Measurements from ENCODE around the gene PSPC1. TPM values are rescaled to one million over a fixed set of nuclear protein-coding genes. Genes with fewer than 3 reads are reported as not detected.

PSPC1 gene
- total RNA-seq, 4 donors from 2014 or later = 75.1 to 90.8 (median 86.8) TPM

DNA sequence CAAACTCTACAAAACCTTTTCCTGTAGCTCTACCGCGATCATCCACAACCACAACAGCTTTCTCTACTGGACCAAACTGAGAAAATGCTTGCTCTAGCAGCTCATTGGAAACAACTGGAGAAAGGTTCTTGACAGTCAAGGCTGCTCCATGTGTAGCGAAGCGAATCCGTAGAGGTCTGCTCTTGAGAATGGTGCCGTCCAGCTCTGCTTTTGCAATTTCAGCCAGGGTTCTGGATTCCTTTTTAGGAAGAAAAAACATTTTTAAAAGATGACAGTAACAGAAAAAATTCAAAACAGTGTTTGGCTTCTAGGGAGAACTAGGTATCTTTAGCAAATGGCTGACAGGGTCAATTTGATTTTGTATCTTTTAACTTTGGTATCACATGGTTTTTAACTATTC, 10.4 kb downstream of the PSPC1 start:
- Histone ChIP-seq H3K27me3 (no peaks in the 10 kb centered on the region), H3K36me3 (peaks cover 15 to 18% of the 10 kb centered on the region in 2 donors), H3K9me3 (no peaks in the 10 kb centered on the region), H3K27ac (peak overlapping the region; percentile 64 to 84 (median 70)), H3K4me3 (replicated peaks in 1 of 3) (no peak overlapping the region), H3K4me1 (peaks cover 10 to 19% of the 10 kb centered on the region in 2 donors)
- intact Hi-C loops (cut with DNase I) = no loop called here
- peak; percentile 68 to 72 for DNase-seq
- TF ChIP-seq POLR2A (IDR thresholded peaks at IDR 0.05) = peak in 1 of 2 donors; percentile 7
- TF ChIP-seq, protein P1, sequence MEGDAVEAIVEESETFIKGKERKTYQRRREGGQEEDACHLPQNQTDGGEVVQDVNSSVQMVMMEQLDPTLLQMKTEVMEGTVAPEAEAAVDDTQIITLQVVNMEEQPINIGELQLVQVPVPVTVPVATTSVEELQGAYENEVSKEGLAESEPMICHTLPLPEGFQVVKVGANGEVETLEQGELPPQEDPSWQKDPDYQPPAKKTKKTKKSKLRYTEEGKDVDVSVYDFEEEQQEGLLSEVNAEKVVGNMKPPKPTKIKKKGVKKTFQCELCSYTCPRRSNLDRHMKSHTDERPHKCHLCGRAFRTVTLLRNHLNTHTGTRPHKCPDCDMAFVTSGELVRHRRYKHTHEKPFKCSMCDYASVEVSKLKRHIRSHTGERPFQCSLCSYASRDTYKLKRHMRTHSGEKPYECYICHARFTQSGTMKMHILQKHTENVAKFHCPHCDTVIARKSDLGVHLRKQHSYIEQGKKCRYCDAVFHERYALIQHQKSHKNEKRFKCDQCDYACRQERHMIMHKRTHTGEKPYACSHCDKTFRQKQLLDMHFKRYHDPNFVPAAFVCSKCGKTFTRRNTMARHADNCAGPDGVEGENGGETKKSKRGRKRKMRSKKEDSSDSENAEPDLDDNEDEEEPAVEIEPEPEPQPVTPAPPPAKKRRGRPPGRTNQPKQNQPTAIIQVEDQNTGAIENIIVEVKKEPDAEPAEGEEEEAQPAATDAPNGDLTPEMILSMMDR (IDR thresholded peaks at IDR 0.05) = no peak
- 35% methylated on average over 6 of the region's 6 CpGs for WGBS, 2 donors

DNA sequence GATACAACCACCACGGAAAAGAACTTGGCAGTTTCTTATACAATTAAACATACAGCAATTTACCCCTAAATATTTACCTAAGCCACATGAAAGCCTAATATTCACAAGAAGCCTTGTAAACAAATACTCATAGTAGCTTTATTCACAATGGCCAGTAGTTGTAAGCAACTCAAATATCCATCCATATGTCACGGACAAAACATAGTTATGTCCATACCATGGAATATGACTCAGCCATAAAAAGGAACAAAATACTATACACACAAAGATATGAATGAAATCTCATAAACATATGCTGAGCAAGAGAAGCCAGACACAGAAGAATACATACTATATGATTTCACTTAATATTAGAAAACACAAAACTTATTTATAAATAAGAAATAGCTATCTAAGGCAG, 12.9 kb downstream of the PSPC1 start:
- H3K27ac ChIP-seq = no peak overlapping the region
- no peak for TF ChIP-seq POLR2A (IDR thresholded peaks at IDR 0.05)
- H3K4me1 ChIP-seq = peaks cover 10 to 19% of the 10 kb centered on the region in 2 donors
- H3K9me3 ChIP-seq = no peaks in the 10 kb centered on the region
- no peak overlapping the region for H3K4me3 ChIP-seq (replicated peaks in 1 of 3)
- no peak for DNase-seq
- H3K36me3 ChIP-seq = peaks cover 15 to 18% of the 10 kb centered on the region in 2 donors
- WGBS, 2 donors = 88 to 92% methylated on average over 2 of the region's 2 CpGs
- no peaks in the 10 kb centered on the region for H3K27me3 ChIP-seq
- intact Hi-C loops (cut with DNase I) = no loop called here

DNA sequence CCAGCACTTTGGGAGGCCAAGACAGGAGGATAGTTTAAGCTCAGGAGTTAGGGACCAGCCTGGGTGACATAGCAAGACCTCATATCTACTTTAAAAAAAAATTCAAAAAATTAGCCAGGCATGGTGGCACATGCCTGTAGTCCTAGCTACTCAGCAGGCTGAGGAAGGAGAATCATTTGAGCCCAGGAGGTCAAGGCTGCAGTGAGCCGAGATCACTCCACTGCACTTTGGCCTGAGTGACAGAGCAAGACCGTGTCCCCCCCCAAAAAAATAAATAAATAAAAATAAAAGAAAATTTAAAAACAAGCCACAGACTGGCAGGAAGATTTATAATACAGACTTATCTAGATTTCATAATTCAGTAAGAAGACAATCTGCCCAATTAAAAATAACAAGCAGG, 14.8 kb downstream of the PSPC1 start:
- Histone ChIP-seq H3K4me3 (replicated peaks in 1 of 3) (no peak overlapping the region), H3K36me3 (peaks cover 15 to 18% of the 10 kb centered on the region in 2 donors), H3K27me3 (no peaks in the 10 kb centered on the region), H3K27ac (no peak overlapping the region), H3K9me3 (no peaks in the 10 kb centered on the region), H3K4me1 (peaks cover 22 to 25% of the 10 kb centered on the region in 2 donors)
- TF ChIP-seq, protein P1 (IDR thresholded peaks at IDR 0.05) = no peak
- TF ChIP-seq POLR2A (IDR thresholded peaks at IDR 0.05) = no peak
- no peak for DNase-seq
- intact Hi-C loops (cut with DNase I) = no loop called here
- WGBS, 2 donors = 90 to 91% methylated on average over 2 of the region's 2 CpGs

DNA sequence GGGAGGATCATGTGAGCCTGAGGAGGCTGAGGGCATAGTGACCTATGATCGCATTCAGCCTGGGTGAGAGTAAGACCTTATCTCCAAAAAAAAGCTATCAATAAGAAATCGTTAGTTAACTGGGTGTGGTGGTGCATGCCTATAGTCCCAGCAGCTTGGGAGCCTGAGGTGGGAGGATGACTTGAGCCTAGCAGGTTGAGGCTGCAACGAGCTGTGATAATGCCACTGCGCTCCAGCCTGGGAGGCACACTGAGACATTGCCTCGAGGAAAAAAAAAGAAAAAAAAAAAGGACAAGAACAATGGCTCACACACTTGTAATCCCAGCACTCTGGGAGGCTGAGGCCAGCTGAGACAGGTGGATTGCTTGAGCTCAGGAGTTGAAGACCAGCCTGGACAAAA, 16.2 kb downstream of the PSPC1 start:
- Histone ChIP-seq H3K4me3 (replicated peaks in 1 of 3) (no peak overlapping the region), H3K27ac (no peak overlapping the region), H3K9me3 (no peaks in the 10 kb centered on the region), H3K36me3 (peaks cover 11 to 16% of the 10 kb centered on the region in 2 donors), H3K27me3 (no peaks in the 10 kb centered on the region), H3K4me1 (peaks cover 12 to 19% of the 10 kb centered on the region in 2 donors)
- no peak for DNase-seq
- no peak for TF ChIP-seq POLR2A (IDR thresholded peaks at IDR 0.05)
- TF ChIP-seq, protein P1 (IDR thresholded peaks at IDR 0.05) = no peak
- intact Hi-C loops (cut with DNase I) = no loop called here
- 71% methylated on average over 5 of the region's 5 CpGs for WGBS, 2 donors

DNA sequence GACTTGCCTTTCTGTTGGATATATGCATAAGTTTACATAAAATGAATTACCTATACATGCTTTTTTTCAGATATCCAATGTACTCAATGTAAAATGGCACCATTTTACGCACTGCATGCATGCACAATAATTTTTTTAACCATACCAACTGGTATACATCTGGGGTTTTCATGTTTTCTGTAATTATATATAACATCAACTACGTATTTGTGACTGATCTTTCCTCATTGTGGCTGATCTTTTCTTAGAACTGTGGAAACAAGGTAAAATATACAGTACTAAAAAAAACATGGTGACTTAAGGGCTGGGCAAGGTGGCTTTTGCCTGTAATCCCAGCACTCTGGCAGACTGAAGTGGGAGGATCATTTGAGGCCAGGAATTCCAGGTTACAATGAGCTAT, 18.5 kb downstream of the PSPC1 start:
- intact Hi-C loops (cut with DNase I) = no loop called here
- peak overlapping the region in 1 of 3 donors; percentile 3 for H3K27ac ChIP-seq
- WGBS, 2 donors = 67 to 76% methylated on average over 2 of the region's 2 CpGs
- peaks cover 12 to 19% of the 10 kb centered on the region in 2 donors for H3K4me1 ChIP-seq
- peak; percentile 26 to 45 for DNase-seq
- H3K9me3 ChIP-seq = no peaks in the 10 kb centered on the region
- no peaks in the 10 kb centered on the region for H3K27me3 ChIP-seq
- no peak for TF ChIP-seq POLR2A (IDR thresholded peaks at IDR 0.05)
- TF ChIP-seq, protein P1 (IDR thresholded peaks at IDR 0.05) = no peak
- H3K4me3 ChIP-seq (replicated peaks in 1 of 3) = no peak overlapping the region
- H3K36me3 ChIP-seq = peaks cover 0 to 5% of the 10 kb centered on the region in 2 donors
